Adrenal gland (tissue), 5 donors: ENCODE measurements around the gene FOSL1.

Experiments used
- POLR2A ChIP-seq, 2 donors: fragments of 450-650 bp; IDR thresholded peaks; one replicate each; pipeline ENCODE4 v1.6.1; 2017; ENCODE audit warnings: antibody characterized with exemption in 2 of 2, mild to moderate bottlenecking in 2 of 2, moderate library complexity in 1 of 2
- TF ChIP-seq, protein P1 (sequence below), 6 experiments: fragments of 450-650 bp in 4 of 6; fragments of 200-600 bp in 2 of 6; sonication (generic) in 1 of 6; IDR thresholded peaks; 1 replicate in 5 of 6; 2 replicates in 1 of 6; pipeline versions ENCODE4 v1.5.1 to v1.8.0; 2016 to 2021; ENCODE audit warnings: antibody characterized with exemption in 6 of 6, mild to moderate bottlenecking in 2 of 6, moderate library complexity in 1 of 6
- donor health status: DM: no; HTN: no; CAD: no.

GRCh38 chr11:65844231-65844872, 55.8 kb downstream of the FOSL1 start:
- TF ChIP-seq, protein P1, sequence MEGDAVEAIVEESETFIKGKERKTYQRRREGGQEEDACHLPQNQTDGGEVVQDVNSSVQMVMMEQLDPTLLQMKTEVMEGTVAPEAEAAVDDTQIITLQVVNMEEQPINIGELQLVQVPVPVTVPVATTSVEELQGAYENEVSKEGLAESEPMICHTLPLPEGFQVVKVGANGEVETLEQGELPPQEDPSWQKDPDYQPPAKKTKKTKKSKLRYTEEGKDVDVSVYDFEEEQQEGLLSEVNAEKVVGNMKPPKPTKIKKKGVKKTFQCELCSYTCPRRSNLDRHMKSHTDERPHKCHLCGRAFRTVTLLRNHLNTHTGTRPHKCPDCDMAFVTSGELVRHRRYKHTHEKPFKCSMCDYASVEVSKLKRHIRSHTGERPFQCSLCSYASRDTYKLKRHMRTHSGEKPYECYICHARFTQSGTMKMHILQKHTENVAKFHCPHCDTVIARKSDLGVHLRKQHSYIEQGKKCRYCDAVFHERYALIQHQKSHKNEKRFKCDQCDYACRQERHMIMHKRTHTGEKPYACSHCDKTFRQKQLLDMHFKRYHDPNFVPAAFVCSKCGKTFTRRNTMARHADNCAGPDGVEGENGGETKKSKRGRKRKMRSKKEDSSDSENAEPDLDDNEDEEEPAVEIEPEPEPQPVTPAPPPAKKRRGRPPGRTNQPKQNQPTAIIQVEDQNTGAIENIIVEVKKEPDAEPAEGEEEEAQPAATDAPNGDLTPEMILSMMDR (IDR thresholded peaks at IDR 0.05), result no peak
- TF ChIP-seq POLR2A (IDR thresholded peaks at IDR 0.05), result no peak
